HG02943 (cell line): Measurements from ENCODE around the gene ZNF423.

Source experiments
- ATAC-seq: cut with Tn5 transposase; IDR thresholded peaks from one replicate; pipeline ENCODE4 v1.9.1; 2021; ENCODE audit warnings: mild to moderate bottlenecking, low read depth, moderate library complexity; ENCODE audit not compliant: unreplicated experiment

ZNF423 gene

DNA sequence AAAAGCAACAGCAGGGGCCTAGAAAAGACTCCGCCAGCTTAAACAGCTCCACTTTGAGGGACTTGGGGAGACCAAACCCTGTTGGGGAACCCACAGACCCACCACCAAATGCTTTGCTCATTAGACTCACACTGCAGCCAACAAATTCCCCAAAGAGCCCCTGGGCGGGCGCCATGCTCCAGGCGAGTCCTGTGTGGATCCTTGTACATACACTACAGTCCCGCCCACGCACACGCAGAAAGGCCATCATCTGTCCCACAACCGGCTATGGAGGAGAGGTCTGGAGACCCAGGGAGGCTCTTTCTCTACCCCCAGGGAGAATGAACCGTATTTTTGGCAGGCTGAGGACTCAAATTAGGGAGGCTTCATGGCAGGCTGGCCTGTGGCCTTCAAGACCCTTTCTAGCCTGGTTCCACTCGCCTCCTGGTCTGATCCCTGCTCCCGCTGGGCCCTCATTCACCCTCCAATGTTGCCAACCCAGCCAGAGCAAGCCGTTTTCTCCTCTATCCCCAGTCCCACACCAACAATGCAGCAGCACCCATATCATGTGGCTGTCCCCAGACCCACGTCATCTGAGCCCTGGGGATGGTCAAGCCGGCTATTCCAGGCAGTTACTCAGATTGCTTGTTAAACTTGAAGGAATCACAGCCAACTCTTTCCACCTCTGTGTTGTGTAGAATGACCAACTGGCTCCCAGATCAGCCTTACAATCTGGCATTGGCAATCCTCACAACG lies 27.2 kb downstream of the ZNF423 start:
- no peak for ATAC-seq

- no peak for ATAC-seq
Measured at GRCh38 chr16:49827805-49828438, 28.0 kb downstream of the ZNF423 start.

- ATAC-seq = no peak
Measured at GRCh38 chr16:49826515-49826914, 29.4 kb downstream of the ZNF423 start.

GRCh38 chr16:49825041-49825440 lies 30.9 kb downstream of the ZNF423 start:
- ATAC-seq = no peak

GRCh38 chr16:49824593-49824992 lies 31.3 kb downstream of the ZNF423 start:
- no peak for ATAC-seq

- no peak for ATAC-seq
Measured at GRCh38 chr16:49822649-49823370, 33.1 kb downstream of the ZNF423 start.

GRCh38 chr16:49821614-49822282 lies 34.2 kb downstream of the ZNF423 start:
- ATAC-seq = no peak

GRCh38 chr16:49821156-49821555 lies 34.8 kb downstream of the ZNF423 start:
- ATAC-seq = no peak

DNA sequence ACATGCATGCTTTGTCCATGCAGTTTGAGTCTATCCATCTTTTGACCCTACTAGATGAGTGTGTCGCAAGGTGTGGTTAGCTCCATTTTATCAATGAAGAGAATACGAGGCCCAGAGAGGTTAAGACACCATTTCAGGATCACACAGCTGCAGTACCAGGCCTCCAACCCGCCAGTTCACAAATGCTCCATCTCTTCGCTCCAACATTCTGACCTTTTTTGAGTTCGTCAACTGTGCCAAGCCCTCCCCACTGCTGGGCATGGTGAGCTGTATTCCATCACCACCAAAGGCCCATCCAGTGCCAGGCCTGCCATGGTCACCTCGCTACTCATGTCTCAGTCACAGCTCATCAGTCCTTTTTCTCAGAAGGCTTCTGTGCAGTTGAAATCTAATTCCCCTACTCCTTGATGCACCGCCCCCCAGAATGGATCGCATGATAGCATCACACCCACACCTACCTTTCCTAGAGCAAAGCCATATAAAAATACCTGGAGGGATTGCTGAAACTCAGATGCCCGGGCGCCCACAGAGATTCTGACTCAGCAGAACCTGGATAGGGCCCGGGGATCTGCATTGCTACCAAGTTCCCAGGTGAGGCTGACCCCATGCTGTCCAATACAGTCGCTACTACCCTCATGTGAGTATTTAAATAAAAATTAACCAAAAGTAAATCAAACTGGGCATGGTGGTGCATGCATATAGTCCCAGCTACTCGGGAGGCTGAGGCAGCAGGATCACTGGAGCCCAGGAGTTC lies 38.0 kb downstream of the ZNF423 start:
- no peak for ATAC-seq

DNA sequence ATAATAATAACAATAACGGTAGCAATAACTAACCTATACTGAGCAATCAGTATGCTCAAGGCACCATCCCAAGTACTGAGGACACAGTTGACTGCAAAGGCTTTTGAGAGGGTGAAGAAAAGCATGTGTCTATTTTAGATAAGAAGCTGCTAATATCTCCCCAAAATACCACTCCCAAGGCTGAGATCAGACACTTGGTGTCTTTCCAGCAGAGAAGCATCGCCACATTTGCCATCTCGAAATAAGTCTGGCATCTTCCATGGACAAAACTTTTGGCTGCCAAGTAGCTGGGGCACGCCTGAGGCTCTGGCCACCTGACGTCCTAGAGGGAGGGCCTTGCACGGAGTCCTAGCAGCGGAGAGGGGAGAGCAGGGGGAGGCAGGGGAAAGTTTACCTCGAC lies 39.0 kb downstream of the ZNF423 start:
- ATAC-seq = no peak

- no peak for ATAC-seq
Measured at GRCh38 chr16:49811644-49812334, 44.1 kb downstream of the ZNF423 start.

GRCh38 chr16:49810831-49811230 lies 45.1 kb downstream of the ZNF423 start:
- no peak for ATAC-seq

- ATAC-seq = no peak
Measured at GRCh38 chr16:49809561-49809960, 46.4 kb downstream of the ZNF423 start.

DNA sequence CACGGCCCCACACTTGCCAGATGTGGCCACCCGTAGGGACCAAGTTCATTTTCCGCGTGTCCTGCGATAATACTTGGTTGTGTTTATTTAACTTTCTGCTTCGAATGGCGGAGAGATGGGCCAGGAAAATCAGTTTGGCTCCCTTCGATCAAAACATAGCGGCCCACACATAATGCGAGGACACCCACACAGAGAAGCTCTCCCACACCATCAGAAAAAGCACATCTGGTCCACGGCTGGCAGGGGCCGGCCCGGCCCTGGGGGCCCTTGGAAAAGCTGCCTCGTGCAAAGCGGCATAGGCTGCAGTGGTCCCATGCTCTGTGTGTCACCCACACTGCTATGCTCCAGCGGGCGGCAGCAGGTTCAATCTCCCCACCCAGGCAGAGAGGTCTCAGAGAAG lies 46.9 kb downstream of the ZNF423 start:
- ATAC-seq = no peak

- ATAC-seq = no peak
Measured at GRCh38 chr16:49806446-49806845, 49.5 kb downstream of the ZNF423 start.

DNA sequence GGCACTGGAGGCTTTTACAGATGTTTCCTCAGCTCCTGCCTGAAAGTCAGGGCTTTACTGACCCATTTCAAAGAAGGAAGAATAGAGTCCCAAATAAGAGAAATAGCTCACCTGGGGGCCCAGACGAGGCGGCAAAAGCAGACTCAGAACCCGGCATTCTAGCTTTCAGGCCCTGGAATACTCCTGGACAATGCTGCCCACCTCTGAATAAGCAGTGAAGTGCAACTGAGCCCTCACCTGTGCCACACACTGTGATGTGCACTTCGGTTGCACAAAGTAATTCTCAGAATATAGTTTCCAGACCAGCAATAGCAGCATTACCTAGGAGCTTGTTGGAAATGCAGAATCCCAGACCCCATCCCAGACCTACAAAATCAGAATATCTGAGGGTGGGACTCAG lies 54.6 kb downstream of the ZNF423 start:
- no peak for ATAC-seq

GRCh38 chr16:49800876-49801275 lies 55.0 kb downstream of the ZNF423 start:
- no peak for ATAC-seq

DNA sequence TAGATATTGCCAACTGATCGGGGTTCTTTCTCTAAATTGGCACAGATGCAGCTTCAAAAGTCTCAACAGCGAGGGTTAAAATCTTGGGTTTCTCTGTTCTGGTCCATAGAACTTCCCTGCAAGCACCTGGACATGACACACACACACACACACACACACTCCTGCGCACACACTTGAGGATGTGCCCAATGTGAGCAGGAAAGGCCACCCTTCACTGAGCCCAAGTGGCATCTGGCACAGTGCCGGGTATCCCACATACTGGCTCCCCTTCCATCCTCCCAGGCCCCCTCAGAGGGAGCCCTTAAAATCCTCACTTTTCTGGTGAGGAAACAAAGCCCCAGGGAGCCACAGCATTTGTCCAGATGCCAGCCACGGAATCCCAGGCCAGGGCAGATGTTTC lies 55.5 kb downstream of the ZNF423 start:
- ATAC-seq = no peak

DNA sequence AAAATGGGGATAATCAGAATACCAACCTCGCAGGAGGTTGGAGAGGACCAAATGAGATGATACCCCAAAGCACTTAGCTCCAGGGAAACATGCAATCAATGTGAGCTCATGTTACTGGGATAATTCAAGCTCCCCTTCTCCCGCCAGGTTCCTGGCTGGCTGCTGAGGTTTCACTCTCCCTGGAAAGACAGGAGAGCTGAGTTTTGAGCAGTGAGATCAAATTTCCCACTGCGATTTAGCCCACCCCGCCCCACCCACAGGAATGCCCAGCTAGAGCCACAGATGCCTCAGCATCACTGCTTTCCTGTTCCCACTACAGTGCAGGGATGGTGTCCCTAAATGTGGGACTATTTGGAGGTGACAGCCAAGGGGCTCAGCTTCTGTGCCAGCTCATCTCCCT lies 56.7 kb downstream of the ZNF423 start:
- no peak for ATAC-seq

DNA sequence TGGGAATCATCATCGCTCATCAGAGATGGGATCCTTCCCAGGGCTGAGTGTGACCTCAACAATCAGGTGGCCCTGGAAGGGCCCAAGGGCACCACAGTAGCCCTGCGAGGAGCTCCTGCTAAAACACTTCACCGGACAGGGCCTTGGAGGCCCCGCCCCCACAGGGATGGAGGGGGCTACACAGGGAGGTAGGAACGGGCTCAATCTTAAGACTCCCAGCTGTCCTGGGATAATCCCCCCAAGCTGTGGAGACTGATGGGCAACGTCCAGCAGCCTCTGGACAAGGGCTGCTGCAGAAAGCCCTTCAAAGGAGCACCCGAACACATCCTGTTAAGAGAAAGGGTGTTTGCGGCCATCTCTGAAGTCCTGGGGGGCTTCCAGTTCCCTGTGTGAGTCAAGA lies 60.4 kb downstream of the ZNF423 start:
- no peak for ATAC-seq
